Peyer's patch (tissue), 4 donors: ENCODE measurements around the gene ZNF646.

Experiments used
- CTCF ChIP-seq, 6 experiments: fragments of 450-650 bp in 4 of 6; fragments of 200-600 bp in 2 of 6; sonication (generic) in 1 of 6; IDR thresholded peaks; one replicate each; pipeline ENCODE4 v1.5.1; 2017 to 2019; ENCODE audit warnings: antibody characterized with exemption in 6 of 6, mild to moderate bottlenecking in 3 of 6, moderate library complexity in 1 of 6
- POLR2A ChIP-seq, 2 donors: fragments of 450-650 bp; IDR thresholded peaks; one replicate each; pipeline ENCODE4 v1.5.1; 2017; ENCODE audit warnings: antibody characterized with exemption in 2 of 2, mild to moderate bottlenecking in 2 of 2, moderate library complexity in 2 of 2

- TF ChIP-seq CTCF (IDR thresholded peaks at IDR 0.05) (no peak), POLR2A (IDR thresholded peaks at IDR 0.05) (no peak)
Observed at GRCh38 chr16:31082368-31083045, 8.3 kb downstream of the ZNF646 start.
